ENCODE measurements around the gene KIF5C.

The KIF5C gene

GRCh38 chr2:148920559-148920958 is 45.5 kb downstream of the KIF5C start:
- H3K4me3 ChIP-seq (ENCODE audit: low read length), result no peak overlapping the region
- TF ChIP-seq CTCF (IDR thresholded peaks at IDR 0.05; ENCODE audit: insufficient read depth, low read depth, low read length, missing control alignments), result no peak
- no peak for DNase-seq (ENCODE audit: low read depth)

- no peak overlapping the region for H3K4me3 ChIP-seq (ENCODE audit: low read length)
- no peak for DNase-seq (ENCODE audit: low read depth)
- no peak for TF ChIP-seq CTCF (IDR thresholded peaks at IDR 0.05; ENCODE audit: insufficient read depth, low read depth, low read length, missing control alignments)
Observed at GRCh38 chr2:148922062-148922461, 47.0 kb downstream of the KIF5C start.

GRCh38 chr2:148922776-148923475 is 47.9 kb downstream of the KIF5C start:
- H3K4me3 ChIP-seq (ENCODE audit: low read length), result no peak overlapping the region
- DNase-seq (ENCODE audit: low read depth), result peak; percentile 82
- no peak for TF ChIP-seq CTCF (IDR thresholded peaks at IDR 0.05; ENCODE audit: insufficient read depth, low read depth, low read length, missing control alignments)

- TF ChIP-seq CTCF (IDR thresholded peaks at IDR 0.05; ENCODE audit: insufficient read depth, low read depth, low read length, missing control alignments), result no peak
- no peak overlapping the region for H3K4me3 ChIP-seq (ENCODE audit: low read length)
- DNase-seq (ENCODE audit: low read depth), result no peak
Observed at GRCh38 chr2:148924514-148925178, 49.6 kb downstream of the KIF5C start.

GRCh38 chr2:148926291-148926961 is 51.4 kb downstream of the KIF5C start:
- no peak overlapping the region for H3K4me3 ChIP-seq (ENCODE audit: low read length)
- peak; percentile 71 for TF ChIP-seq CTCF (IDR thresholded peaks at IDR 0.05; ENCODE audit: insufficient read depth, low read depth, low read length, missing control alignments)
- DNase-seq (ENCODE audit: low read depth), result peak; percentile 36

GRCh38 chr2:148926981-148927401 is 52.0 kb downstream of the KIF5C start:
- no peak for DNase-seq (ENCODE audit: low read depth)
- H3K4me3 ChIP-seq (ENCODE audit: low read length), result no peak overlapping the region
- no peak for TF ChIP-seq CTCF (IDR thresholded peaks at IDR 0.05; ENCODE audit: insufficient read depth, low read depth, low read length, missing control alignments)

Data from epithelial cell of esophagus (primary cell).